KBM-7 (cell line): ENCODE results near the gene AMTN.
"Not testable (repeated sequence)": the region's sequence is repeated elsewhere in the genome, so short reads cannot be mapped to it uniquely, and the experiment has no call there.

Experiments used
- DNase-seq: peaks from one replicate; pipeline ENCODE4 v3.0.0-alpha.2; 2015
- in situ Hi-C: fragments of 300-500 bp; cut with MboI; formaldehyde crosslinking; loops from 2 replicates; pipeline ENCODE4 v1.14.3; 2020; ENCODE audit warnings: low sequenced_read_pairs, low pct_unique_long_range_greater_than_20kb, mixed read lengths

AMTN gene, protein sequence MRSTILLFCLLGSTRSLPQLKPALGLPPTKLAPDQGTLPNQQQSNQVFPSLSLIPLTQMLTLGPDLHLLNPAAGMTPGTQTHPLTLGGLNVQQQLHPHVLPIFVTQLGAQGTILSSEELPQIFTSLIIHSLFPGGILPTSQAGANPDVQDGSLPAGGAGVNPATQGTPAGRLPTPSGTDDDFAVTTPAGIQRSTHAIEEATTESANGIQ

GRCh38 chr4:70518269-70518668 lies at the start of gene AMTN:
Gene AMTN, plus strand, starts transcription at chr4:70518569. Its CDS starts 209 bp downstream, at chr4:70518778.
- in situ Hi-C loops: no loop called here

DNA sequence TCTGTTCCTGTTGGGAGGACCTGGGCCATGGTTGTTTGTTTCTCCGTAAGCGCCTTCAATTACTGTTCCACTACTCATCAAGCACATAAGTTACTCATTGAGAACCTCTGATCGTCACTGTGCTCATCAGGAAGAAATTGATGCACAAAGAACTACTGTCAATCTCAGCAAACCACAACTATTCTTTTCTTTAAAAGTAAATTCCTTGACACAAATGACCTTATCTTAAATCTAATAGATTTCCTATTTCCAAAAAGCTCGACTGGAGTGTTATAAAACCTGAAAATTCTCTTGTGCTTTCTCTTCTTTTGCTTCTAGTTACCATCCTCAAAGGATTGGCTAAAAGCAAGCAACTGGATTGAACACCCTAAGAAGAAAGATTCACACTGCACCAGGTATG lies 46.5 kb upstream of the AMTN start, which contains the start of gene MUC7:
TSS of gene MUC7 (plus strand) at position 301 of the 400 bp plus-strand sequence. CDS start 1,825 bp downstream, outside the sequence.
- in situ Hi-C loops: no loop called here

More at GRCh38 chr4:70518269-70518668, at the start of gene AMTN:
- DNase-seq: no peak

DNA sequence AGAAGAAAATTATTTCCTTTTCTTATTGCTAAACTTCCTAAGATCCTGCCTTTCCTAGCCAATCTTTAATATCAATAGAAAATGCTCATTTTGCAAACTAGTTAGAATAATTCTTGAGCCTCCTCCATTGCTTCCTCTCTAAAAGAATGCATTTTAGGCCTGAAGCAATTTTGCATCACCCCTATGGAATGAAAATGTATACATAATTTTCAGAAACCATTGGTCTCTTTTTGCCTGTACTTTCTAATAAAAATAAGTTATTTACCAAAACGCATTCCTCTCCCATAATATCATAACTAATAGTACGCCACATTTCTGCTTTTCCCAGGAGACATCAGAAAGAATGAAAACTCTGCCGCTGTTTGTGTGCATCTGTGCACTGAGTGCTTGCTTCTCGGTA lies 44.7 kb upstream of the AMTN start:
- in situ Hi-C loops: no loop called here
- DNase-seq: no peak

More for the DNA sequence above, 46.5 kb upstream of the AMTN start, which contains the start of gene MUC7:
- DNase-seq: no peak

DNA sequence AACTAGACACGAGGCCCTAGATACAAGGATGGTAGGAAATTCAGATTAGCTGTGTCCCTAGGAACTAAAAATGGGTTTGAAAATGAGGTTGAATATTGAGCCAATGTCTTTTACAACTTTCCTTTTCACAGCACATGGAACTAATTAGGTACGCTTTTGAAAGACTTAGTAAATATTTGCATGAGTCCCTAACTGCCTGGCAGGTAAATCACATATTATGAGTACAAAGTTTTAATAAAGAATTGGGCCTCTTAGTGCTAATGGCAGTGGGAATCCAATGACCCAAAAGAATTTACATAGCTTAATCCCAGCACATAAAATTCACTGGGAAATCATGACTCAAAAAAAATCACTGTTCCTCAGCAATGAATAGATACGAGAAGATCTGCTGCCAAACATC lies 29.6 kb upstream of the AMTN start:
- no peak for DNase-seq
- in situ Hi-C loops: no loop called here

GRCh38 chr4:70496231-70496630 lies 22.1 kb upstream of the AMTN start:
- no peak for DNase-seq
- in situ Hi-C loops: no loop called here

DNA sequence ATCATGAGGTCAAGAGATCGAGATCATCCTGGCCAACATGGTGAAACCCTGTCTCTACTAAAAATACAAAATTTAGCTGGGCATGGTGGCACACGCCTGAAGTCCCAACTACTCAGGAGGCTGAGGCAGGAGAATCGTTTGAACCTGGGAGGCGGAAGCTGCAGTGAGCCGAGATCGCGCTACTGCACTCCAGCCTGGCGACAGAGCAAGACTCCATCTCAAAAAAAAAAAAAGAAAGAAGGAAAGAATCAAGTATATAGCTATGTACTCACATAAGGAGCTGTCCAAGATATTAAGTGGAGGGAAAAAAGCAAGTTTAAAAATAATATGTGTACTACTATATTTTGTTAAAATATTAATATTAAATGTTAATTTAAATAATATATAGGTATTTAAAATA lies 16.5 kb upstream of the AMTN start:
- in situ Hi-C loops: not testable (repeated sequence)

DNA sequence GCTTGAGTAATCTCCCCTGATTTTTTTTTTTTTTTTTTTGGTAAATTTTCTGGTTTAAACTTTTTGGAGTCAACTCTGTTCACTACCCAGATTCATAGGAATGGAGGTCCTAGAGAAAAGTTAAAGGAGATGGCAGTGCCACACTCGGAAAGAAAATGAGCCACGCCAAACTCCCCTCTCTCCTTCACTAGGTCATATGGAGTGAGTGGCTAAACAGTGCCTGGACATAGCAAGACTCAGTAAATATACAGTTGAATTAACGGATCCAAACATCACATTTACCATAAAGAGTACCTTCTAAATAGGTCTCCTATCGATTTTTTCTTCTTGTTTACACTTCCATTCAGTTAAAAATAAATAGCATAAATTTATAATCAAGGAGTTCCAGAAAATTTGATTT lies 13.6 kb upstream of the AMTN start:
- in situ Hi-C loops: no loop called here
- DNase-seq: no peak

More for the DNA sequence above, 16.5 kb upstream of the AMTN start:
- DNase-seq: not testable (repeated sequence)

DNA sequence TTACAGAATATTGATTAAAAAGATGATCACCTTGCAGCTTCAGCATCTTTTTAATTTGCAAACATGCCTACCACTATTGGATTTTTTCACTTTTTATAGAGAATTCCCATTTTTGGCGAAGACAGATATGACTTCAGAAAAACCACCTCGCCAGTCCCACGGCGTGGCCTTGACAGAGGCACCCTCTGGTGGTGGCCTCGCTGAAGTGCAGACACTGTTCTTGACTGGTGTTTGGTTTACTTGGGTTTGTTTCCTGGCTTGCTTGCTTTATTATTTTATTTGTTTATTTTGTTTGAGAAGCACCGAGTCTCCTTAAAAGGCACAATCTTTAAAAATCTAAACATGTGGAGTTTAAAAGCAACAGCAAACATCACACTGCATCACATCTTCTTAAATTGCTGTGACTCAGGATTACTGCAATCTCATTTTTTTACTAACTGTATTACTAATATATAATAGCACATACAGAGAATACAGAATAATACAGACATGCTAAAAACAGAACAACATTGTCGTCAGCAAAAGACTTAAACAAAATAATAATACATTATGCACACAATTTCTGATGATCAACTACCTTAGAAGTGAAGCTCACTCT lies 13.1 kb upstream of the AMTN start:
- peak; percentile 49 for DNase-seq
- in situ Hi-C loops: no loop called here

- DNase-seq: no peak
- in situ Hi-C loops: no loop called here
These were observed 9.6 kb upstream of the AMTN start for GRCh38 chr4:70508801-70509200.

- DNase-seq: no peak
- in situ Hi-C loops: no loop called here
These were observed 7.0 kb upstream of the AMTN start for GRCh38 chr4:70511365-70511764.

GRCh38 chr4:70515367-70516250 lies 2.8 kb upstream of the AMTN start:
- in situ Hi-C loops: no loop called here
- DNase-seq: no peak

GRCh38 chr4:70518716-70519115 lies 347 bp downstream of the AMTN start:
- no peak for DNase-seq
- in situ Hi-C loops: no loop called here

- no peak for DNase-seq
These were observed 4.3 kb downstream of the AMTN start for GRCh38 chr4:70522626-70523025.

GRCh38 chr4:70530997-70531396 lies 12.6 kb downstream of the AMTN start:
- DNase-seq: no peak
- in situ Hi-C loops: no loop called here

More at GRCh38 chr4:70522626-70523025, 4.3 kb downstream of the AMTN start:
- in situ Hi-C loops: no loop called here

GRCh38 chr4:70531981-70532380 lies 13.6 kb downstream of the AMTN start:
- in situ Hi-C loops: no loop called here

GRCh38 chr4:70533211-70533610 lies 14.8 kb downstream of the AMTN start:
- no peak for DNase-seq
- in situ Hi-C loops: no loop called here

More at GRCh38 chr4:70531981-70532380, 13.6 kb downstream of the AMTN start:
- DNase-seq: no peak

DNA sequence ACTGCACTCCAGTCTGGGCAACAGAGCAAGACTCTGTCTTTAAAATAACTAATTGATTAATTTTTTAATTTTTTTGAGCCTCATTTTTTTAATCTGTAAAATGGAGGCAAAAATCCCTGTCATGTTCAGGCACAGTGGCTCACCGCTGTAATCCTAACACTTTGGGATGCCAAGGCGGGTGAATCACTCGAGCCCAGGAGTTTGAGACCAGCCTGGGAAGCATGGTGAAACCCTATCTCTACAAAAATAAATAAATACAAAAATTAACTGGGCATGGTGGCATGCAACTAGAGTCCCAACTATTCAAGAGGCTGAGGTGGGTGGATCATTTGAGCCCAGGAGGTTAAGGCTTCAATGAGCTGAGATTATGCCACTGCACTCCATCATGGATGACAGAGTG lies 15.4 kb downstream of the AMTN start:
- DNase-seq: no peak
- in situ Hi-C loops: no loop called here

DNA sequence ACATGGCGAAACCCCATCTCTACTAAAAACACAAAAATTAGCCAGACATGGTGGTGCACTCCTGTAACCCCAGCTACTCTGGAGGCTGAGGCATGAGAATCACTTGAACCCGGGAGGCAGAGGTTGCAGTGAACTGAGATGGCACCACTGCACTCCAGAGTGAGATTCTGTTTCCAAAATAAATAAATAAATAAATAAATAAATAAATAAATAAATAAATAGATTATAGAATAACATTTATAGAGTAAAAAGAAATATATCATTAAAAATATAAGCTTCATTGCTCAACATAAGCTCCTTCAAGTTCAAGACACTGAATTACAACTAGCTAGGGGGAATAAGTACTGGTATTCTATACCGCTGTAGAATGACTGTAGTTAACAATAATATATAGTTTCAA lies 16.5 kb downstream of the AMTN start:
- in situ Hi-C loops, DNase-seq: not testable (repeated sequence)

DNA sequence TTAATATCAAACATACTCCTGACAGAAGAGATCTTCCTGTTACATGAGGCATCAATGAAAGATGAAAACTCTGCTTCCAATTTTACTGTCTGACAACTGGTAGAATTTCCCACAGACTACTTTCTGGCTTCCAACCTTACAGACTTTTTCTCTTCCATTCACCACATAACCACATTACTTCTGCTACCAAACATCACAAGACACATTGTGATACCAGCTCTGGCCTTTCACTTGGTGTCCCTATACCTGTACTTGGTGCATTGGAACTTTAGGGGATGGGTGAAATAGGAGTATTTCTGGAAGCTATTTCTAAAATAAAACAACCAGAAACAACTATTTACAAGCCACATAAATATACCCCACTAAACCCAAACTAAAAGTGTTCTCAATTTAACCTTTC lies 20.5 kb downstream of the AMTN start:
- no peak for DNase-seq
- in situ Hi-C loops: no loop called here
